Measurements from ENCODE around the gene PDE8B.
A peak's percentile ranks its signal among the peaks of the same experiment; 100 is the strongest.

- peak in 7 of 12 donors; percentile 14 to 48 (median 32) for TF ChIP-seq CTCF (IDR thresholded peaks at IDR 0.05)
- TF ChIP-seq POLR2A (IDR thresholded peaks at IDR 0.05): no peak
Measured at GRCh38 chr5:77239126-77239741, 28.8 kb downstream of the PDE8B start.
